K562 (cell line): ENCODE data around the gene MEIOB. TPM values are rescaled to one million over a fixed set of nuclear protein-coding genes. Genes with fewer than 3 reads are reported as not detected.

Experiments
- CBX2 ChIP-seq: fragments of 200-600 bp; sonication (generic); IDR thresholded peaks from one replicate; pipeline ENCODE4 v1.6.1; 2012; ENCODE audit warnings: mild to moderate bottlenecking, low read length, inconsistent platforms; ENCODE audit not compliant: insufficient read depth, poor library complexity, severe bottlenecking
- CEBPZ ChIP-seq: fragments of 150-350 bp; IDR thresholded peaks from 2 replicates; pipeline ENCODE4 v1.6.1; 2014; ENCODE audit warnings: low read depth, mild to moderate bottlenecking, low read length, borderline replicate concordance
- COPS2 ChIP-seq: fragments of 450-650 bp; conservative IDR thresholded peaks from 2 replicates; pipeline ENCODE4 v1.6.1; 2016; ENCODE audit warnings: mild to moderate bottlenecking, moderate library complexity
- E2F8 ChIP-seq: fragments of 450-650 bp; IDR thresholded peaks from 2 replicates; pipeline ENCODE4 v1.7.1; 2018; ENCODE audit warnings: mild to moderate bottlenecking, low read depth; ENCODE audit not compliant: partially characterized antibody
- ERF ChIP-seq: fragments of 450-650 bp; formaldehyde crosslinking; IDR thresholded peaks from 2 replicates; pipeline ENCODE4 v1.4.0; 2020; ENCODE audit warnings: mild to moderate bottlenecking, mixed read lengths
- FOXJ2 ChIP-seq: fragments of 200-800 bp; sonication (Bioruptor generic); IDR thresholded peaks from 2 replicates; pipeline ENCODE4 v1.6.1; 2016; ENCODE audit warnings: missing genetic modification characterization, missing compliant biosample characterization
- HOXB6 ChIP-seq: fragments of 250-450 bp; sonication (Bioruptor Pico); IDR thresholded peaks from 2 replicates; pipeline ENCODE4 v1.5.1; 2022; ENCODE audit warnings: mild to moderate bottlenecking, borderline replicate concordance
- KLF1 ChIP-seq: fragments of 450-650 bp; IDR thresholded peaks from 2 replicates; pipeline ENCODE4 v1.6.1; 2016; ENCODE audit warnings: missing genetic modification characterization, missing compliant biosample characterization
- PHTF2 ChIP-seq: fragments of 250-450 bp; sonication (Bioruptor Pico); IDR thresholded peaks from 2 replicates; pipeline ENCODE4 v1.5.0; 2021; ENCODE audit warnings: mild to moderate bottlenecking
- PURB ChIP-seq: sonication (generic); formaldehyde crosslinking; IDR thresholded peaks from 2 replicates; pipeline ENCODE4 v1.9.0; 2021; ENCODE audit warnings: low read depth, mild to moderate bottlenecking, missing genetic modification reagents
- SOX6 ChIP-seq: fragments of 450-650 bp; IDR thresholded peaks from 2 replicates; pipeline ENCODE4 v1.6.1; 2014; ENCODE audit warnings: mild to moderate bottlenecking
- STAT5A ChIP-seq: IDR thresholded peaks from 2 replicates; pipeline ENCODE4 v1.6.1; 2012; ENCODE audit warnings: low read length, inconsistent platforms, borderline replicate concordance
- TAF1 ChIP-seq: IDR thresholded peaks from 2 replicates; pipeline ENCODE4 v1.6.1; 2011; ENCODE audit warnings: mild to moderate bottlenecking, low read length, moderate library complexity; ENCODE audit not compliant: insufficient read depth, control insufficient read depth, severe bottlenecking; ENCODE audit errors: extremely low read depth
- ZKSCAN1 ChIP-seq: fragments of 150-350 bp; IDR thresholded peaks from 2 replicates; pipeline ENCODE4 v1.6.1; 2016; ENCODE audit warnings: low read depth, low read length
- ZNF639 ChIP-seq, 2 experiments: fragments of 200-800 bp in 1 of 2; sonication (Bioruptor generic) in 1 of 2; sonication (generic) in 1 of 2; formaldehyde crosslinking in 1 of 2; IDR thresholded peaks in 1 of 2; conservative IDR thresholded peaks in 1 of 2; 2 replicates each; pipeline versions ENCODE4 v1.5.0 to v1.6.1; 2016 to 2020; ENCODE audit warnings: missing compliant biosample characterization in 1 of 2, missing genetic modification characterization in 1 of 2, missing genetic modification reagents in 1 of 2
- ZNF695 ChIP-seq: fragments of 450-650 bp; formaldehyde crosslinking; IDR thresholded peaks from 2 replicates; pipeline ENCODE4 v1.4.0; 2020; ENCODE audit warnings: mild to moderate bottlenecking, moderate library complexity
- ZNF778 ChIP-seq: fragments of 450-650 bp; formaldehyde crosslinking; IDR thresholded peaks from 2 replicates; pipeline ENCODE4 v1.4.0; 2020; ENCODE audit warnings: mild to moderate bottlenecking, moderate library complexity
- polyA plus RNA-seq, 8 experiments: library from polyadenylated mRNA; depleted of rRNA in 4 of 8; stranded (reverse) in 5 of 8; unstranded in 3 of 8; fragments of >200 nt; fragmentation: Nextera tagmentation in 2 of 8; fragmentation: Illumina TruSeq in 1 of 8; extraction: Ambion mirVana in 2 of 8; extraction: Trizol in 1 of 8; gene quantifications; 2 replicates each; pipeline versions ENCODE4 v1.2.1 to v1.2.3, GENCODE V29; 2011 to 2014; ENCODE audit warnings: inconsistent platforms in 1 of 8, missing spikeins in 1 of 8
- total RNA-seq, 7 experiments: library from RNA; depleted of rRNA in 6 of 7; stranded (reverse); fragments of >200 nt in 6 of 7; fragmentation: Illumina TruSeq in 2 of 7; extraction: Trizol in 2 of 7; gene quantifications; 2 replicates each; pipeline versions ENCODE4 v1.2.1 to v1.2.3, GENCODE V29; 2011 to 2021; ENCODE audit warnings: low replicate concordance in 1 of 7
- TF ChIP-seq, protein P1 (sequence below): IDR thresholded peaks from 2 replicates; pipeline ENCODE4 v1.6.1; 2011; ENCODE audit warnings: borderline replicate concordance, low read depth, mild to moderate bottlenecking, moderate library complexity, low read length; ENCODE audit not compliant: insufficient read depth, poor library complexity, severe bottlenecking

The MEIOB gene
- total and polyA plus RNA-seq, 9 of the 15 experiments (the other 6 are each of a cell fraction or from before 2014, with no cell fraction given), result 25.4 to 203 (median 97.6) TPM

GRCh38 chr16:1812732-1813163 lies 59.2 kb downstream of the MEIOB start (continued):
- TF ChIP-seq SOX6 (peak; percentile 49; the same call in 1 of the 2 replicates), CBX2 (no peak), STAT5A (no peak), PHTF2 (no peak), HOXB6 (CRISPR knock-in tag) (no peak), FOXJ2 (tag) (no peak), ZNF695 (CRISPR knock-in tag) (no peak), ZKSCAN1 (peak; percentile 80; the same call in 1 of the 2 replicates), COPS2 (no peak), PURB (CRISPR knock-in tag) (no peak), CEBPZ (no peak), ZNF778 (no peak), E2F8 (no peak), KLF1 (tag) (no peak), TAF1 (no peak), ZNF639 (CRISPR knock-in tag; conservative IDR thresholded peaks at IDR 0.05 in 1 of 2, IDR thresholded peaks at IDR 0.05 in 1 of 2) (no peak), ERF (CRISPR knock-in tag) (no peak)
- TF ChIP-seq, protein P1, sequence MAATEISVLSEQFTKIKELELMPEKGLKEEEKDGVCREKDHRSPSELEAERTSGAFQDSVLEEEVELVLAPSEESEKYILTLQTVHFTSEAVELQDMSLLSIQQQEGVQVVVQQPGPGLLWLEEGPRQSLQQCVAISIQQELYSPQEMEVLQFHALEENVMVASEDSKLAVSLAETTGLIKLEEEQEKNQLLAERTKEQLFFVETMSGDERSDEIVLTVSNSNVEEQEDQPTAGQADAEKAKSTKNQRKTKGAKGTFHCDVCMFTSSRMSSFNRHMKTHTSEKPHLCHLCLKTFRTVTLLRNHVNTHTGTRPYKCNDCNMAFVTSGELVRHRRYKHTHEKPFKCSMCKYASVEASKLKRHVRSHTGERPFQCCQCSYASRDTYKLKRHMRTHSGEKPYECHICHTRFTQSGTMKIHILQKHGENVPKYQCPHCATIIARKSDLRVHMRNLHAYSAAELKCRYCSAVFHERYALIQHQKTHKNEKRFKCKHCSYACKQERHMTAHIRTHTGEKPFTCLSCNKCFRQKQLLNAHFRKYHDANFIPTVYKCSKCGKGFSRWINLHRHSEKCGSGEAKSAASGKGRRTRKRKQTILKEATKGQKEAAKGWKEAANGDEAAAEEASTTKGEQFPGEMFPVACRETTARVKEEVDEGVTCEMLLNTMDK, result peak; percentile 86
